A673 (cell line): ENCODE results near the gene GOLPH3. TPM values are rescaled to one million over a fixed set of nuclear protein-coding genes. Genes with fewer than 3 reads are reported as not detected.

Experiments
- BruUV-seq: library from RNA; stranded (reverse); fragments of 400-500 nt; replicated peaks from 2 replicates; lab custom pipeline; 2021; lab: Mats Ljungman, UMichigan
- CTCF ChIA-PET: fragments of 300-600 bp; sonication (Branson Sonifier 250); formaldehyde crosslinking; loops from one replicate; lab custom pipeline; 2022; ENCODE audit warnings: antibody characterized with exemption; lab: Charles Lee
- POLR2A ChIA-PET: fragments of 300-600 bp; sonication (Branson Sonifier 250); formaldehyde crosslinking; loops from one replicate; lab custom pipeline; 2022; ENCODE audit warnings: antibody characterized with exemption; ENCODE audit not compliant: low non-redundant PET; lab: Charles Lee
- DNase-seq: peaks from one replicate; pipeline ENCODE4 v3.0.0-alpha.2; 2015; ENCODE audit warnings: low spot score
- H3K27ac ChIP-seq: fragments of 200-600 bp; sonication (generic); 2 replicates; pipeline ENCODE4 v1.5.1; 2016; ENCODE audit warnings: mixed run types, low read depth, mild to moderate bottlenecking, mixed read lengths, antibody characterized with exemption, low read length; ENCODE audit not compliant: poor library complexity, severe bottlenecking
- H3K27me3 ChIP-seq: fragments of 200-600 bp; sonication (generic); replicated peaks from 2 replicates; pipeline ENCODE4 v1.6.1; 2017; ENCODE audit warnings: mixed run types, low read depth, mild to moderate bottlenecking, mixed read lengths, antibody characterized with exemption, low read length; ENCODE audit not compliant: insufficient read depth, poor library complexity
- H3K36me3 ChIP-seq: fragments of 200-600 bp; sonication (generic); 2 replicates; pipeline ENCODE4 v1.6.1; 2016; ENCODE audit warnings: mixed run types, mild to moderate bottlenecking, mixed read lengths, antibody characterized with exemption, low read length; ENCODE audit not compliant: insufficient read depth, poor library complexity, severe bottlenecking
- H3K4me1 ChIP-seq: fragments of 200-600 bp; sonication (generic); 2 replicates; pipeline ENCODE4 v1.6.1; 2017; ENCODE audit warnings: mixed run types, mild to moderate bottlenecking, mixed read lengths, antibody characterized with exemption, low read length; ENCODE audit not compliant: insufficient read depth, poor library complexity, severe bottlenecking
- H3K4me3 ChIP-seq: fragments of 200-600 bp; sonication (generic); 2 replicates; pipeline ENCODE4 v1.5.1; 2016; ENCODE audit warnings: low read depth, mixed run types, mild to moderate bottlenecking, mixed read lengths, low read length; ENCODE audit not compliant: poor library complexity, severe bottlenecking
- H3K9me3 ChIP-seq: fragments of 200-600 bp; sonication (generic); 2 replicates; pipeline ENCODE4 v1.6.1; 2016; ENCODE audit warnings: mixed run types, low read depth, mild to moderate bottlenecking, mixed read lengths, antibody characterized with exemption, low read length; ENCODE audit not compliant: poor library complexity, severe bottlenecking
- EZH2 ChIP-seq: fragments of 200-600 bp; sonication (generic); IDR thresholded peaks from 2 replicates; pipeline ENCODE4 v1.6.1; 2017; ENCODE audit warnings: borderline replicate concordance, low read depth, mild to moderate bottlenecking, mixed read lengths, antibody characterized with exemption, low read length; ENCODE audit not compliant: poor library complexity, severe bottlenecking
- intact Hi-C: fragments of 100-400 bp; cut with micrococcal nuclease; formaldehyde crosslinking; loops from one replicate; pipeline ENCODE4 v1.10.0; 2022; ENCODE audit not compliant: unreplicated experiment
- total RNA-seq: library from RNA; stranded (reverse); gene quantifications from 2 replicates; pipeline ENCODE4 v1.2.3, GENCODE V29; 2021
- TF ChIP-seq, protein P1 (sequence below): fragments of 300-800, 200-600 bp; sonication (generic); conservative IDR thresholded peaks from 2 replicates; pipeline ENCODE4 v1.5.1; 2017; ENCODE audit warnings: low read depth, mild to moderate bottlenecking, antibody characterized with exemption, low read length, moderate library complexity, mixed read lengths

GOLPH3 gene
- total RNA-seq, 1 experiment from 2014 or later = 64.6 TPM

DNA sequence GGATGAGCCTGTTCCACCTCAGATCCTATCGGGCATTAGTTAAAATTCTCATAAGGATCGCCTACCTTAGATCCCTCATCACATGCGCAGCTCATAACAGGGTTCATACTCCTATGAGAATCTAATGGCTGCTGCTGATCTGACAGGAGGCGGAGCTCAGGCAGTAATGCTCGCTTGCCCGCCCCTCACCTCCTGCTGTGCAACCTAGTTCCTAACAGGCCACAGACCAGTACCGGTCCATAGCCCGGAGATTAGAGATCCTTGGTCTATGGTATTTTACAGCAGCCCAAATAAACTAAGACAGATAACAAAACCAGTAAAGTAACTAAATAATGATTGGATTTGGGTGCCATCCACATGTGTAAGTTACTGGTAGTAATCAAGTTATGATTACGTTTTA, 17.5 kb downstream of the GOLPH3 start:
- peaks cover 18% of the 10 kb centered on the region for H3K4me1 ChIP-seq
- no peak overlapping the region for H3K27ac ChIP-seq
- intact Hi-C loops = no loop called here
- no peaks in the 10 kb centered on the region for H3K9me3 ChIP-seq
- H3K4me3 ChIP-seq = no peak overlapping the region
- DNase-seq = no peak
- no peaks in the 10 kb centered on the region for H3K27me3 ChIP-seq
- no TSS peak for BruUV-seq
- CTCF ChIA-PET = no interaction called here
- TF ChIP-seq EZH2 = no peak
- TF ChIP-seq, protein P1, sequence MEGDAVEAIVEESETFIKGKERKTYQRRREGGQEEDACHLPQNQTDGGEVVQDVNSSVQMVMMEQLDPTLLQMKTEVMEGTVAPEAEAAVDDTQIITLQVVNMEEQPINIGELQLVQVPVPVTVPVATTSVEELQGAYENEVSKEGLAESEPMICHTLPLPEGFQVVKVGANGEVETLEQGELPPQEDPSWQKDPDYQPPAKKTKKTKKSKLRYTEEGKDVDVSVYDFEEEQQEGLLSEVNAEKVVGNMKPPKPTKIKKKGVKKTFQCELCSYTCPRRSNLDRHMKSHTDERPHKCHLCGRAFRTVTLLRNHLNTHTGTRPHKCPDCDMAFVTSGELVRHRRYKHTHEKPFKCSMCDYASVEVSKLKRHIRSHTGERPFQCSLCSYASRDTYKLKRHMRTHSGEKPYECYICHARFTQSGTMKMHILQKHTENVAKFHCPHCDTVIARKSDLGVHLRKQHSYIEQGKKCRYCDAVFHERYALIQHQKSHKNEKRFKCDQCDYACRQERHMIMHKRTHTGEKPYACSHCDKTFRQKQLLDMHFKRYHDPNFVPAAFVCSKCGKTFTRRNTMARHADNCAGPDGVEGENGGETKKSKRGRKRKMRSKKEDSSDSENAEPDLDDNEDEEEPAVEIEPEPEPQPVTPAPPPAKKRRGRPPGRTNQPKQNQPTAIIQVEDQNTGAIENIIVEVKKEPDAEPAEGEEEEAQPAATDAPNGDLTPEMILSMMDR = no peak
- POLR2A ChIA-PET = no interaction called here
- H3K36me3 ChIP-seq = no peaks in the 10 kb centered on the region

DNA sequence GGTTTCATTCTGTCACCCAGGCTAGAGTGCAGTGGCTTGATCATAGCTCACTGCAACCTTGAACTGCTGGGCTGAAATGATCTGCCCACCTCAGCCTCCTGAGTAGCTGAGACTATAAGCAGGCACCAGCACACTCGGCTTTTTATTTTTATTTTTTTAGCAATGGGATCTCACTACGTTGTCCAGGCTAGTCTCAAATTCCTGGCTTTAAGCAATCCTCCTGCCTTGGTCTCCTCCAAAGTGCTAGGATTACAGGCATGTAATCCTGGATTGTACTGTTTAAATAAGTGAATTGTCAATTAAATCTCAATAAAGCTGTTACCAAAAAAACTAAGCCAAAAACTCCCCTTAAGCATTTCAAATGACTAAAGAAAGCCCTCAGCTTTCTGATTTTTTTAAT, 18.9 kb downstream of the GOLPH3 start:
- POLR2A ChIA-PET = no interaction called here
- TF ChIP-seq, protein P1 = no peak

DNA sequence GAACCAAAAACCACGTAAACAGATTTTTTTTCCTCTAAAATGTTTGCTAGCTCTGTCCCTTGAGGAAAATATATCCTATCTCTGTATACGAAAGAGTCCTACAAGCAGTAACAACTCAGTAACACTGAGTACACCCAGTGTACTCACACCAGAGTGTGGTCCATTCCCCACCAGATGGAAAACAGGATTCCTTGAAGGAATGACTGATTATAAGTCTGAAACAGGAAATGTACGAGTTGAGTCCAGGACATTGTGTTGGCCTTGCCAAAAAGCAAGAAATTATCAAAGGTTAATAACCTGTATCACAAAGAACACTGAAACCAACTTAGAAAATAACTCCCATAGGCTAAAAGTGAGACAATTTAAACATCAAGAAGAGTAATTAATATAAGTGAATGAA, 20.4 kb downstream of the GOLPH3 start:
- no peak overlapping the region for H3K4me3 ChIP-seq
- peaks cover 25% of the 10 kb centered on the region for H3K4me1 ChIP-seq
- no peaks in the 10 kb centered on the region for H3K36me3 ChIP-seq
- intact Hi-C loops = no loop called here
- H3K27ac ChIP-seq = no peak overlapping the region
- BruUV-seq = no TSS peak
- no peak for DNase-seq
- TF ChIP-seq, protein P1 = no peak
- no peak for TF ChIP-seq EZH2
- H3K9me3 ChIP-seq = no peaks in the 10 kb centered on the region
- CTCF ChIA-PET = no interaction called here
- H3K27me3 ChIP-seq = no peaks in the 10 kb centered on the region
- POLR2A ChIA-PET = interaction anchor here (0.5 kb wide), 1 partner anchor 17 kb away, joined by 4 read pairs; no protein-coding TSS in a partner anchor

More for the DNA sequence above, 18.9 kb downstream of the GOLPH3 start:
- H3K4me1 ChIP-seq = peaks cover 25% of the 10 kb centered on the region
- CTCF ChIA-PET = no interaction called here
- no peak overlapping the region for H3K4me3 ChIP-seq
- DNase-seq = no peak
- no TSS peak for BruUV-seq
- no peaks in the 10 kb centered on the region for H3K9me3 ChIP-seq
- no peak overlapping the region for H3K27ac ChIP-seq
- no peaks in the 10 kb centered on the region for H3K36me3 ChIP-seq
- no peaks in the 10 kb centered on the region for H3K27me3 ChIP-seq
- intact Hi-C loops = no loop called here
